DMS79 treated with DMSO at 0.1 percent for 48 hours (cell line): ENCODE results near the gene KCNN2.

Experiments used
- DNase-seq: peaks from one replicate; lab custom pipeline; 2025; lab: John Stamatoyannopoulos, UW

The KCNN2 gene

DNA sequence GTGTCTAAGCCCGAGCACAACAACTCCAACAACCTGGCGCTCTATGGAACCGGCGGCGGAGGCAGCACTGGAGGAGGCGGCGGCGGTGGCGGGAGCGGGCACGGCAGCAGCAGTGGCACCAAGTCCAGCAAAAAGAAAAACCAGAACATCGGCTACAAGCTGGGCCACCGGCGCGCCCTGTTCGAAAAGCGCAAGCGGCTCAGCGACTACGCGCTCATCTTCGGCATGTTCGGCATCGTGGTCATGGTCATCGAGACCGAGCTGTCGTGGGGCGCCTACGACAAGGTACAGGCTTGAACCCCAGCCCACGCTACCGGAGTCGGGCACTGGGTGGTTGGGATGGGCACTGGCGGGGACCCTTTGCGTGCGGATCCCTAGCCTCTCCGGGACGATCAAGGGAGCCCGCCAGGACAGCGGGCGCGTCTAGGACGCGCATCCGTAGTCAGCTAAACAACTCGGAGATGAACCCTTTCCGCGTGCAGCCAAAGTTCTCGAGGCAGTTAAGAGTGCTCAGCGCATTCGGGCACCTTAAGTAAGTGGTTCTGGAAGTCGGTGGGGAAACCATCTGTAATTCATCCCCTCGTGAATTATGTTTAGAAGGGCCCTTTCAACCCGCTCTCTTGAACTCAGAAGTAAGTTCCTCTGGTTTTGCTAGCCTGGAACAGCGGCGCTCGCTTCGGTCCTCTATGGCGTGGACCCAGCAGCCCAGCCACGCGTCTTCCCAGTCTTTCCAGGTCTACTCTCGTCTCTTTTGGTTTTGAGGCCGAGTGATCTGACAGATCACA lies 1.3 kb downstream of the KCNN2 start:
- DNase-seq: no peak

GRCh38 chr5:114363837-114364236 lies 2.0 kb downstream of the KCNN2 start:
- DNase-seq: no peak

GRCh38 chr5:114367029-114367428 lies 5.2 kb downstream of the KCNN2 start:
- no peak for DNase-seq

- DNase-seq: no peak
Observed at GRCh38 chr5:114369680-114370417, 8.0 kb downstream of the KCNN2 start.

GRCh38 chr5:114377050-114377844 lies 15.4 kb downstream of the KCNN2 start:
- no peak for DNase-seq

DNA sequence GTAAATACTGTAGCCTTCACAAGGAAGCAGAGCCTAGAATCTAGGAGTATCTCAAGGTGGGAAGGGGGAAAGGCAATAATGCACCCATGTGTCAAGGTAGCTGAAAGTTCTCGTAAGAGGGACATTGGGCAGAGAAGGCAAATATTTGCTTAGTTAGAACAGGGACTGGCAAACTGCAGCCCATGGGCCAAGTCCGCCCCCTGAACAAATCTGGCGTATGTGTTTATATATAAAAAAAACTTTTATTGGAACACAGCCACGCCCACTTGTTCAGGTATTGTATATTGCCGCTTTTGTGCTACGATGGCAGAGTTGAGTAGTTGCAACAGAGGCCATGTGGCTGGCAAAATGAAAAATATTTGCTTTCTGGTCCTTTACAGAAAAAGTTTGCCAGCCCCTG lies 16.1 kb downstream of the KCNN2 start:
- no peak for DNase-seq

DNA sequence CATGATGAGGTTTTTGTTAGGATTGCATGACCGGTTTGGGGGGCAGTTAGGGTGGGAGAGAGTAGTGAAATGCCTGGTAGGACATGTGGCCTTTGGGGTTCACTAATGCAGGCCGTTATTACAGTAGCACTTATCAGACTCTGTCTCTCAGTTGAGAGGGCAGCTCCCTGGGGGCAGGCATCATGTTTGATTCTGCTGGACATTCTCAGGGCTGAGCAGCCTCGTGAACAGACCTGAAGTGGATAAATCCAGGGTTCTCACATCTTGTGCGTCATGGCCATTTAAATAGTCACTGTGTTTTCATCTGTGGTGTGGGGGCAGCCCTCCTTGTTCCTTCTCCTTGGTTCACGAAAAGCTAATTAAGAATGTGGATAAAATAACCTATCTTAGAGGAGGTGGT lies 18.9 kb downstream of the KCNN2 start:
- DNase-seq: no peak

DNA sequence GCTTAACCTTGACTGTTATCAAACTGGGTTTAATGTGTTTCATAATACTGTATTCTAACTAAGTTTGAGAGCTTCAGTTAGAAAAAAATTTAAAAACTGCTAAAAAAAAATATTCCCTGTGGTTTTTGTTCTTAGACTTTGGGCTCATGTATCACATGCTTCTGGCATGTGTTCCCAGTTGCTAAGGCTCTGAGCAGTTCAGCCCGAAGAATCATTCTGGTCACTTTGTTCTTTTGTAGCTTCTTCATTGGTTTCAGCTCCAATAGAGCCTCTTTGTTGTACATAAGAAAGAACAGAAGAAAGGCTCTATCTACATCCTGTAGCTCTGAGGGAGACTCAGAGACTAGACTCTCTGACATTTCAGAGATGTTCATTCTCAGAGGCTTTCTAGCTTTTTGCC lies 25.6 kb downstream of the KCNN2 start:
- DNase-seq: no peak

DNA sequence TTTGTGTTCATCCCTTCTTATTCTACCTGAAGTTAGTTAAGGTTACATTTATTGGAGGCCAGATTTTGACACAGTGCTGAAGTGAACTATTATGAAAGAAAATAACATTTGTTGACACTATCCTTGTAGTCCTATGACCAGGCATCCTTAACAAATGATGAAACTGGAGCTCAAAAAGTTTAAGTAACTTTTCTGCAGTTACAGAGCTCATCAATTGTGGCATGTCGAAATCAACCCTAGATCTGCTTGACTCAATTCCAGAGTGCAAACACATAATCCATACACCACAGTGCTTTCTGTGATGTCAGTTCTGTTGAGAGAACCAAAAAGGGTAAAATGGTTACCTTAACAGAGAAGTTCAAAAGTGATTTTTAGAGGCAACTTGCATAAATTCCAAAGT lies 28.6 kb downstream of the KCNN2 start:
- DNase-seq: no peak

- no peak for DNase-seq
Observed at GRCh38 chr5:114391321-114391720, 29.5 kb downstream of the KCNN2 start.

DNA sequence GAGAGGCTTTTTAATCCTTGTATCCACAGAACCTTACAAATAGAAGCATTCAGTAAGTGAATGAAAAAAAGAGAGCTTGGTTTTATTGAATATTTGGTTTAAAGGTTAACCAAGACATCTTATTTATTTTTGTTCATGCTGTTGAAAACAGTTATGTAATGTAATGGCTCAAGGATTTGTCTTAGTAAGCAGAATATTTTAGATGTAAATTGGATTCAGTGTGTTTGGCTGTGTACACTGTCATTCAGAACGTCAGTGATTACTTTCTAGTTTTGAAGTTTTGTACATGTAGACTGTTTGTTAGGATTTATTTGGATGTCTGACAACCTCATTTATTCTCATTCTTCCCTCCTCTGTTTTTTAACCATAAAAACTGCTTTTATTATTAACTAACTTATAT lies 31.3 kb downstream of the KCNN2 start:
- no peak for DNase-seq

DNA sequence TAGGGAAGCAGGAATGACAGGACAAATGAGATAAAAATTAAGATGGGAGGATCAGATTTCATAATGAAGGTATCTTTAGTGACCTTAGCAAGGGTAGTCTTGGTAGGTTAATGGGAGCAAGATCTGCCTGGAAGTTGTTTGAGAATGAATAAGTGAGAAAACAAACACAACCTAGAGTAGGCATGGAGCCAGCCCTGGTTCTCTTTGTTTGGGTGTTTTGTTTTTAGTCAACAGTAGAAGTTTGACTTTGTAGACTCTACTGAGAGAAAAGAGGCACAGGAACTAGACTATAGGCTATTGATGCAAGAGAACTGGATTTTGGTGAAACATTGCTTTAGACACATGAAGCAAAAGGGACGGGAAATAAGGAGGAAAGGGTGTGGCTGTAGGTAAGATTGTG lies 40.3 kb downstream of the KCNN2 start:
- DNase-seq: no peak

- DNase-seq: no peak
Observed at GRCh38 chr5:114407783-114408182, 45.9 kb downstream of the KCNN2 start.

GRCh38 chr5:114408847-114409246 lies 47.0 kb downstream of the KCNN2 start:
- DNase-seq: no peak

- DNase-seq: no peak
Observed at GRCh38 chr5:114411380-114411931, 49.6 kb downstream of the KCNN2 start.

DNA sequence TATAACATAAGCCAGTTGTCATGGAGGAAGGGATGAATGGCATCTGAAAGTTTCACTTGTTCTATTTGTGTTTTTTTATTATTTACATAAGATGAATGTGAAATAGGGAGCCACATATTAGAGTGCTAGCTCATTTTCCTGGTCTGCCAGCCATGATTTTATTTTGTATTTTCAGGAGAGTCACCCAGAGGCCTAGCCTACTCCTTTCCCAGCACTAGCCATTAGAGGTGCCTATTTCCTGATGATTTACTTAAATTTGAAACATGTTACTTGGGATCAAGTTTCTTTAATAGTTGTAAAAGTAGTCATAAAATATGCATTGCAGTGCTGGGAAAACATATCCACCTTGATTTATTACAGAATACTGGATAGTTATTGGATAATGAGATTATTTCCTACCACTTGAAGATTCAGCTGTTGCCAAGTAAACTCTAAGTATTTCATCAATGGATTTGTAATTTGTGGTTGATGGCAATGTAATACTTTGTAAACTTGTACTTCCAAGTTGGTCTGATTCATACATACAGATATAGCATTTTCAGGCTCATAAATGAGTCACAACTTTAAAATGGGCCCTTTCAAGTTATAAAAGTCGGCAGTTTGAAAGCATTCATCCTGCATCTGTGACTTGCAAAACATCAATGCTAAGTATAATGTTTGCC lies 50.8 kb downstream of the KCNN2 start:
- no peak for DNase-seq

- no peak for DNase-seq
Observed at GRCh38 chr5:114415760-114416159, 53.9 kb downstream of the KCNN2 start.

GRCh38 chr5:114416254-114416653 lies 54.4 kb downstream of the KCNN2 start:
- DNase-seq: no peak

DNA sequence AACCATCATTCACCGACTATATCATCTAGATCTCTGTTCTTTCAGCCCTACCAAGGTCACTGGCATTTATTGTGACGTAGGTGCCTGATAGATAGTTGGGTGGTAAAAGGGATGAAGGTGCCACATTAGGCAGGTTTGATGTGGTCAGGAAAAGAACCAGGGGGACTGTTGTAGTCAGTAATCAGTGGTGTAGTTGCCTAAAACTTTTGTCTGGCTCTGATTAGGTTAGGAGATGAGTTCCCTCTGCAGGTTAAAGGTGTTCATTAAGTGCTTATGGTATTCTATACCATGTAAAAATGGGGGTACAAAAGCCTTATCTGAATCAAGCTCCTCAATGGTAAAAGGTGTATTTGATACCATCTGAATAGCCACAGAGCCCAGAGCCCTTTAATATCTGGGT lies 55.6 kb downstream of the KCNN2 start:
- DNase-seq: no peak

DNA sequence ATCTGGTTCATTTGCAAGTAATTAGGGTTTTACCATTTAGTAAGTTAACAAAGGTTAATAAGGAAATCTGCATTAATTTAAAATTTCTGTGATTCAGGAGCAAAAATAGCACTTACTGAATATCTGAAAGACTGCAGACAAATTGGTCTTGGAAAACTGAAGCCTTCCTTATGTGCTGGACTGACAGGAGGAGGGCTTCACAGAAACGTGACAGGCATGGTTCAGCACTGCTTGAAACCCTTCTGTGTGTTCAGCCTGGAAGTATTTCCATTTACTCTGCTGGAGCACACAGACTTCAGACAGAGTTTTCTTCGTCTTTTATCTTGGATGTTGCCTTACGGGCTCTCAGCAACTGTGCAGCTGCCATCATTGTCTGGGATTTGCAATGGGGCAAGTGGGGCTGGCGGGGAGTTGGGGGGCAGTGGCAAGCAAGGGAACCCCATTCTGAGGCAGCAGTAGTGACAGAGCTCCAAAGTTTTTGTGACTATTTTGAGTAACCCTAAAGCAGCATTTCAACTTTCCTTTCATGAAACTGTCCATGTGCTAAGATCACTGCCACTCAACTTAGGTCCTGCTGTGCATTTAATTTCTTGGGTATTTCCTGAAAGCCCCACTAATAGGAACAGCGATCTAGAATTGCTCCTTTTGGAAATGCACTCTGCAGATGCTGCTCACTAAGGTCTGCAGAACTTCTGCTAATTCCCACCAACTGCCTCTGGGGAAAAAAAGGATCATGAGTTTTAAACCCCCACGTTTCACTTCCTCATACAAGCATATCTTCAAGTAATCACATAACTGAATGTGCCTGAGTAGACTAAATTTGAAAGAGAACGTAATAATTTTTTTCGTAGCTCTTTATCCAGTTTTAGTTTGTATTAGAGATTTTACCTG lies 56.6 kb downstream of the KCNN2 start:
- no peak for DNase-seq

DNA sequence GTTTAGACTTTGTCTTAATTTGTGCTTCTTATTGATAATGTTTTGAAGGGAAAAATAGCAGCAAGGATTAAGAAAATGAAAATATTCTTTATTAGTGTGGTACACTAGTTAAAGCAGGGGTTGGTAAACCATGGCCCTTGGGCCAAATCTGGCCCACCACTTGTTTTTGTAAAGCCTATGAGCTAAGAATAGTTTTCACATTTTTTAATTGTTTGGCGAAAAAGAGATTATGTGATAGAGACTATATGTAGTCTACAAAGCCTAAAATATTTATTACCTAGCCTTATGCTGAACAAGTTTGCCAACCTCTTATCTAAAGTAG lies 57.2 kb downstream of the KCNN2 start:
- no peak for DNase-seq
